Measurements from ENCODE around the gene NECAP2.

- no peak for TF ChIP-seq NFIC (IDR thresholded peaks at IDR 0.05; ENCODE audit: borderline replicate concordance)
- TF ChIP-seq USF2 (IDR thresholded peaks at IDR 0.05; ENCODE audit: borderline replicate concordance, low read depth, low read length), result no peak
- TF ChIP-seq, protein P1, sequence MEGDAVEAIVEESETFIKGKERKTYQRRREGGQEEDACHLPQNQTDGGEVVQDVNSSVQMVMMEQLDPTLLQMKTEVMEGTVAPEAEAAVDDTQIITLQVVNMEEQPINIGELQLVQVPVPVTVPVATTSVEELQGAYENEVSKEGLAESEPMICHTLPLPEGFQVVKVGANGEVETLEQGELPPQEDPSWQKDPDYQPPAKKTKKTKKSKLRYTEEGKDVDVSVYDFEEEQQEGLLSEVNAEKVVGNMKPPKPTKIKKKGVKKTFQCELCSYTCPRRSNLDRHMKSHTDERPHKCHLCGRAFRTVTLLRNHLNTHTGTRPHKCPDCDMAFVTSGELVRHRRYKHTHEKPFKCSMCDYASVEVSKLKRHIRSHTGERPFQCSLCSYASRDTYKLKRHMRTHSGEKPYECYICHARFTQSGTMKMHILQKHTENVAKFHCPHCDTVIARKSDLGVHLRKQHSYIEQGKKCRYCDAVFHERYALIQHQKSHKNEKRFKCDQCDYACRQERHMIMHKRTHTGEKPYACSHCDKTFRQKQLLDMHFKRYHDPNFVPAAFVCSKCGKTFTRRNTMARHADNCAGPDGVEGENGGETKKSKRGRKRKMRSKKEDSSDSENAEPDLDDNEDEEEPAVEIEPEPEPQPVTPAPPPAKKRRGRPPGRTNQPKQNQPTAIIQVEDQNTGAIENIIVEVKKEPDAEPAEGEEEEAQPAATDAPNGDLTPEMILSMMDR (IDR thresholded peaks at IDR 0.05), result 0 out of 2 replicates have a peak, but pooled peaks have one; percentile 9
- no peak for TF ChIP-seq ELF1 (IDR thresholded peaks at IDR 0.05)
- no peak for TF ChIP-seq POLR2AphosphoS5 (IDR thresholded peaks at IDR 0.05; ENCODE audit: low read depth, low read length)
- no peak for TF ChIP-seq RCOR1 (IDR thresholded peaks at IDR 0.05; ENCODE audit: low read length)
- TF ChIP-seq, protein P2, sequence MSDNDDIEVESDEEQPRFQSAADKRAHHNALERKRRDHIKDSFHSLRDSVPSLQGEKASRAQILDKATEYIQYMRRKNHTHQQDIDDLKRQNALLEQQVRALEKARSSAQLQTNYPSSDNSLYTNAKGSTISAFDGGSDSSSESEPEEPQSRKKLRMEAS (IDR thresholded peaks at IDR 0.05; ENCODE audit: low read depth), result no peak
- TF ChIP-seq RFX5 (IDR thresholded peaks at IDR 0.05; ENCODE audit: low read length), result no peak
- TF ChIP-seq EZH2phosphoT487 (IDR thresholded peaks at IDR 0.05; ENCODE audit: borderline replicate concordance, low read depth), result no peak
- TF ChIP-seq PBX3 (IDR thresholded peaks at IDR 0.05), result no peak
- TF ChIP-seq, protein P3, sequence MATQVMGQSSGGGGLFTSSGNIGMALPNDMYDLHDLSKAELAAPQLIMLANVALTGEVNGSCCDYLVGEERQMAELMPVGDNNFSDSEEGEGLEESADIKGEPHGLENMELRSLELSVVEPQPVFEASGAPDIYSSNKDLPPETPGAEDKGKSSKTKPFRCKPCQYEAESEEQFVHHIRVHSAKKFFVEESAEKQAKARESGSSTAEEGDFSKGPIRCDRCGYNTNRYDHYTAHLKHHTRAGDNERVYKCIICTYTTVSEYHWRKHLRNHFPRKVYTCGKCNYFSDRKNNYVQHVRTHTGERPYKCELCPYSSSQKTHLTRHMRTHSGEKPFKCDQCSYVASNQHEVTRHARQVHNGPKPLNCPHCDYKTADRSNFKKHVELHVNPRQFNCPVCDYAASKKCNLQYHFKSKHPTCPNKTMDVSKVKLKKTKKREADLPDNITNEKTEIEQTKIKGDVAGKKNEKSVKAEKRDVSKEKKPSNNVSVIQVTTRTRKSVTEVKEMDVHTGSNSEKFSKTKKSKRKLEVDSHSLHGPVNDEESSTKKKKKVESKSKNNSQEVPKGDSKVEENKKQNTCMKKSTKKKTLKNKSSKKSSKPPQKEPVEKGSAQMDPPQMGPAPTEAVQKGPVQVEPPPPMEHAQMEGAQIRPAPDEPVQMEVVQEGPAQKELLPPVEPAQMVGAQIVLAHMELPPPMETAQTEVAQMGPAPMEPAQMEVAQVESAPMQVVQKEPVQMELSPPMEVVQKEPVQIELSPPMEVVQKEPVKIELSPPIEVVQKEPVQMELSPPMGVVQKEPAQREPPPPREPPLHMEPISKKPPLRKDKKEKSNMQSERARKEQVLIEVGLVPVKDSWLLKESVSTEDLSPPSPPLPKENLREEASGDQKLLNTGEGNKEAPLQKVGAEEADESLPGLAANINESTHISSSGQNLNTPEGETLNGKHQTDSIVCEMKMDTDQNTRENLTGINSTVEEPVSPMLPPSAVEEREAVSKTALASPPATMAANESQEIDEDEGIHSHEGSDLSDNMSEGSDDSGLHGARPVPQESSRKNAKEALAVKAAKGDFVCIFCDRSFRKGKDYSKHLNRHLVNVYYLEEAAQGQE (IDR thresholded peaks at IDR 0.05; ENCODE audit: low read depth, low read length), result no peak
- TF ChIP-seq GABPA (IDR thresholded peaks at IDR 0.05; ENCODE audit: low read depth), result no peak
Observed at GRCh38 chr1:16393570-16394521, 46.7 kb upstream of the NECAP2 start.

Data from SK-N-SH (cell line).